HG02642 (cell line): ENCODE results near the gene ATOSA.

ENCODE experiments used
- ATAC-seq: cut with Tn5 transposase; IDR thresholded peaks from one replicate; pipeline ENCODE4 v1.9.1; 2021; ENCODE audit warnings: mild to moderate bottlenecking; ENCODE audit not compliant: unreplicated experiment, poor library complexity

Gene ATOSA, protein sequence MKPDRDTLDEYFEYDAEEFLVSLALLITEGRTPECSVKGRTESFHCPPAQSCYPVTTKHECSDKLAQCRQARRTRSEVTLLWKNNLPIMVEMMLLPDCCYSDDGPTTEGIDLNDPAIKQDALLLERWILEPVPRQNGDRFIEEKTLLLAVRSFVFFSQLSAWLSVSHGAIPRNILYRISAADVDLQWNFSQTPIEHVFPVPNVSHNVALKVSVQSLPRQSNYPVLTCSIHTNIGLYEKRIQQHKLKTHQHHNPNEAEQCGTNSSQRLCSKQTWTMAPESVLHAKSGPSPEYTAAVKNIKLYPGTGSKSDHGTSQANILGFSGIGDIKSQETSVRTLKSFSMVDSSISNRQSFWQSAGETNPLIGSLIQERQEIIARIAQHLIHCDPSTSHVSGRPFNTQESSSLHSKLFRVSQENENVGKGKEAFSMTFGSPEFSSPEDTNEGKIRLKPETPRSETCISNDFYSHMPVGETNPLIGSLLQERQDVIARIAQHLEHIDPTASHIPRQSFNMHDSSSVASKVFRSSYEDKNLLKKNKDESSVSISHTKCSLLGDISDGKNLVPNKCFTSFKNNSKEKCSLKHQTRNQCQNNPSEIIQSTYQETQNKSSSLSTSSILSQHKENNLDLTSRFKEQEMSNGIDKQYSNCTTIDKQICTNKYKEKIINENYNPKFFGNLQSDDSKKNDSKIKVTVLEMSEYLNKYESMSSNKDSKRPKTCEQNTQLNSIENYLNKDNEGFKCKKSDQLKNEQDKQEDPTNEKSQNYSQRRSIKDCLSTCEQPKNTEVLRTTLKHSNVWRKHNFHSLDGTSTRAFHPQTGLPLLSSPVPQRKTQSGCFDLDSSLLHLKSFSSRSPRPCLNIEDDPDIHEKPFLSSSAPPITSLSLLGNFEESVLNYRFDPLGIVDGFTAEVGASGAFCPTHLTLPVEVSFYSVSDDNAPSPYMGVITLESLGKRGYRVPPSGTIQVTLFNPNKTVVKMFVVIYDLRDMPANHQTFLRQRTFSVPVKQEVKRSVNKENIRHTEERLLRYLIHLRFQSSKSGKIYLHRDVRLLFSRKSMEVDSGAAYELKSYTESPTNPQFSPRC

DNA sequence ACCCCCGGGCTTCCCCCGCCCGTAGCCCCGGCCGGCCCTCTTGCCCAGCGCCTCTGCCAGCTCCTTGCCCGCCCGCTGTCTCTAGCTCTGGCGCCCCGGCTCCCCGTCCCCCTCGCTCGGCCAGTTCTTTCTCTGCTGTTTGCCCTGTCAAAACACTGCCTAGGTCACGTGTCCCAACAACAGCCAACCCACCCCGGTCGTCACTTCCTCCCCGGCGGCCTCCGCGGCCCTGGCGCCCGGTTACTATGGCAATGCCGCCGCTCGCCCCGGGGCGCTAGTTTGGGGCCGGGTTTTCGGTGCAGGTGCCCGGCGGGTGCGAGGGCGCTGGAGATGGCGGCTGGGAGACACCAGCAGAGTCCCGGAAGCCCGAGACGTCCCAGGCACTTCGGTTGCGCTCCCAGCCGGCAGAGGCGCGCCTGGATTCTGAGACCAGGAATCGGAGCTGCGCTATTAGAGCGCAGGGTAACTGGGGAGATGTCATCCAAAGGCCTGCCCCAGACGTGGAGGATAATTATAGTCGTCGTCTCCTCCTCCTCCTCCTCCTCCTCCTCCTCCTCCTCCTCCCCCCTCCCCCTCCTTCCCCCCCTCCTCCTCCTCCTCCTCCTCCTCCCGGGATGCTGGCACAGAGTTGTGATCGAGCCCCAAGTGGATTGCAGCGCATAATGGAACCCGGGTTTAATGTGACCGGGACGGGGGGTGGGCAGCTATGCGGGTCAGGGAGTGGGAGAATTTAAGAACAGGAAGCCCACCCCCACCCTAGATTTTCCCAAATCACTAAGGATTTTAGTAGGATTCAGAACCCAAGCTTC lies at the start of gene ATOSA:
Gene ATOSA (minus strand): TSS at position 157 of the 809 bp plus-strand sequence. CDS start 1,367 bp downstream, outside the sequence.
- peak; percentile 79 for ATAC-seq

DNA sequence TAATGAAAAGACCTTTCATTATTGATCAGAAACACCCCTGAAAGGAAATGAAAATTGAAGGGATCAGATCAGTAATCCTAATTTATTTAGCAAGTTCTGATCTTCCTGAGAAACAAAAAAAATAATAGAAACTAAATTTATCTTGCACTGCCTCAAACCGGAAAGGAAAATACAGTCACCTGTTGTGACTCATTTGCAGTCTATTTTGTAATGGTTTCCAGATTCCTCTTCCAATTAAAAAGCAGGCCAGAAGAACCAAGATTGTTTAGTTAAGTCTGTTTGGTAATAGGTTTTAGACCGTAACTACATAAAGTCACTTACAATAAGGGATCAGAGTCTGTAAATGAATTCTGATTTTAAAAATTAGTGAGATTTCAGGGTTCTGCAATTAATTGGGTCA lies 49.7 kb upstream of the ATOSA start:
- no peak for ATAC-seq

DNA sequence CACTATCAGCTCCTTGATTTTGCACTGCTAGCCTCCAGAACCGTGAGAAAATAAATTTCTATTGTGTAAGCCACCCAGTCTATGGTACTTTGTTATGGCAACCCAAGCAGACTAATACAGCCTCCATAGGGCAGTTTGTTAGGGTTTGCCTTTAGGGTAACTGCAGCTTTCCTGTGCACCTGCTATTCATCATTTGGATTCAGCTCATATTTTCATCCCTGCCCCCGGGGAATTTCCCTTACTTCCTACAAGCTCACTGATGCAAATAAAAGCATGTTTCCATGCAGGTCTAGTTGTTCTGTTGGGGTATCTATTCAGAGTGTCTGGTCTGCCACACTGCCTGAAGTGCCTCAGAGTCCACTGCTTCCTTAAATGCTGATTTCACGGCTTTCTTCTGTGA lies 48.6 kb upstream of the ATOSA start:
- no peak for ATAC-seq

DNA sequence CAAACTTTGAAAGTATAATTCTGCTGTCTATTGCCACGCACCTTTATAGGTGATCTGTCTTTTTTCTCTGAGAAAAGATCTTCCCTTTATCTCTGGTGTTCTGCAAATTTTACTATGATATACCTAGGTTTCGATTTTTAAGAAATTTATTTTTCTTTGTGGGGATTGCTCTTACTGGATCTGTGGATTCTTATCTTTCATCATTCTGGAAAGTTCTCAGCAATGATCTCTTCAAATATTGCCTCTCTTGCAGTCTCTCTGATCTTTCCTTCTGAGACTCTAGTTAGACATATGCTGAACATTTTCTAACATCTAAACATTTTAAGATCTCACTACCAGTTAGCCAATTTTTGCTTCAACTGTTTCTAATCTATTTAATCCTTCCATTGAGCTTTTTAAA lies 47.0 kb upstream of the ATOSA start:
- ATAC-seq = no peak

DNA sequence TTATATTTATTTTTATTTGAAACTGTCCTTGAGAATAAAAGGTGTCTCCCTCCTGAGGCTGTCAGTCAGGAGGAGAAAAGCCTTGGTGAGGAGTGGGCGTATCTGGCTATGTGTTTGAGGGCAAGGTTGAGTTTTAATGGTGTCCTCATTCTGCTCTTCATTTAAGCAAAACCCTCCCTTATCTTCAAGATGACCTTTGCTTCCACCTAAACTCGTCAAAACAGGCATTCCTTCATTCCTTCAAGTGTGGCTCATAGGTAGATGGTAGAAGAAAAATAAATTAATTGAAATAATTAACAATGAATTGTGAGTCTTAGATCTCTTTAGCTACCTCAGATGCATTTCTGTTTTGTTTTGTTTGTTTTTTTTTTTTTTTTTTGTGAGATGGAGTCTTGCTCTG lies 39.4 kb upstream of the ATOSA start:
- ATAC-seq = no peak

DNA sequence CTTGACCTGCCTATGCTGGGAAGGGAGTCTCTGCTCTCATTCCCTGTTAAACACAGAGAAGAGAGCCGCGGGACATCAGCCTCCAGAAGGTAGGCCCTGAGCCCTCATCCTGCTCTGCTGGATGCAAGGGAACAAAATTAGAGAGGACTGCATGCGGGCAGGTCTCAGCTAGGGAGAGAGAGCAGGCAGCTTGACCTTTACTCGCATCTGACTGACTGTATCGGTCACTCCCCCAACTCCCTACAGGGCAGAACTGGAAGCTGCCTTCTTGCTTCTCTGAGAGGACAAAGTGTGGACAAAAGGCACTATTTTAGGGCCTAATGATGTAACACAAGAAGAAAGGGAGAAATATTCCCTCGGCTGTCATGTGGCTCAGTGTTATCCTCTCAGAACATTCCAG lies 38.7 kb upstream of the ATOSA start:
- no peak for ATAC-seq

DNA sequence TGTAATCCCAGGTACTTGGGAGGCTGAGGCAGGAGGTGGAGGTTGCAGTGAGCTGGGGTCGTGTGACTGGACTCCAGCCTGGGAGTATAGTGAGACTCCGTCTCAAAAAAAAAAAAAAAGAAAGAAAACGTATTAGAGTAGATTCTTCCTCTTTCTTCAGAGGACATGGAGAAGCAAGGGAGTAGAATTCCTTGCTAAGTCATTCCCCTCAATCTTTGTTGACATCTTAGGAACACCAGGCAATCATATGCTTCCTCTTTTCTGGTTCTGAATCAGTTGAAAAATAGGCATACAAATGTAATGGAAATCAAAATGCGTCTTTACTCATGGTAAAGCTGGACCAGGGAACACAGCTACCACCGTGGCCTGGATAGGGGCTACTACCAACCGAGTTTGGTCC lies 38.3 kb upstream of the ATOSA start:
- ATAC-seq = no peak

DNA sequence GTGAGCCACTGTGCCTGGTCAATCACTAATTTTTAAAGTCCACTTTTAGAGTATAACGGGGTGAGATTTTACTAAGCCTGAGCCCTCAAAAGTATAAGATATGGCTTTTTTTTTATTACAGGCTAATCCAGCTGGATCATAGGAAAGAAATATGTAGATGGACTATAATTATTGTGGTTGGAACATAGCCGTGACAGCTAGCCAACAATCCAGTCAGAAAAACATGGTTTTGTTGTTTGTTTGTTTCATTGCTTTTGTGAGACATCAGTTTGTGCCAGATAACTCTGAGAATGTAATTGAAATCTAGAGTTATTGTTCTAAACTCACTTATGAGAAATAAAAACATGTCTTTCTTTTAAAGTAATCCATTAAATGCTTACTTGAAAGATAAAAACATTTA lies 37.3 kb upstream of the ATOSA start:
- ATAC-seq = no peak

DNA sequence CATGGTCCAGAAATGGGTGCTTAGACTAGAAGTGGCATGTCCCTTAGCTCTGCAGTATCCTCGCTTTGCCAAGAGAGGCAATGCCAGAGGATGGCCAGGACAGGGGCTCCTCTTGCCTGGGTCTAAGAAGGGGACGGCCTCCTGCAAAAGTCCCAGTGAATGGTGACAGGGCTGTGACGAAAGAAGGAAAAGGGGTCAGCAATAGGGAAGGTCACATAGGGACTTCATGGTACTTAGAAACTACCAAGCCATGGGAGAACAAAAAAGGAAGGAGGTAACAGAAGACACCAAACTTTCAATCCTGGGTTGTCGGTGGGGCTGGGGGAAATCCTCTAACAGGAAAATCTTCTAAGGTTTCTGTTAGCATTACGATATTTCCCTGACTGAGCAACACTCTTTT lies 36.2 kb upstream of the ATOSA start:
- no peak for ATAC-seq

DNA sequence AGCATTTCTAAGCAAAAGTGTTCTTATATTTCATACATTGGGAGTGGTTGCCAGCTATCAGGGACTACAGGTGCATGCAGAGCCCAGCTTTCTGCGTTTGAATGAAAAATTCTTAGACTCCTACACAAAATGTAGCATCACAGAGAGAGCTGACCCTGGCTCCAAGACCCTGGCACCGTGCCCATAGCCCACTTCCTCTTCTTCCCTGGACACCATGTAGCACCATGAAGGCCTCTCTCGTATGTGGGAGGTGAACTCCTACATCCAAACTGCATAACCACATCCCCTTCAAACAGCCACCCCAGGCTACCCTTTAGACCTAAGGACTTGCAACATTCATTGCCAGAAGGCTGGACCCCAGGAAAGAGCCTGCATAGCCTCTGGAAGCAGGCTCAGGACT lies 35.8 kb upstream of the ATOSA start:
- no peak for ATAC-seq

DNA sequence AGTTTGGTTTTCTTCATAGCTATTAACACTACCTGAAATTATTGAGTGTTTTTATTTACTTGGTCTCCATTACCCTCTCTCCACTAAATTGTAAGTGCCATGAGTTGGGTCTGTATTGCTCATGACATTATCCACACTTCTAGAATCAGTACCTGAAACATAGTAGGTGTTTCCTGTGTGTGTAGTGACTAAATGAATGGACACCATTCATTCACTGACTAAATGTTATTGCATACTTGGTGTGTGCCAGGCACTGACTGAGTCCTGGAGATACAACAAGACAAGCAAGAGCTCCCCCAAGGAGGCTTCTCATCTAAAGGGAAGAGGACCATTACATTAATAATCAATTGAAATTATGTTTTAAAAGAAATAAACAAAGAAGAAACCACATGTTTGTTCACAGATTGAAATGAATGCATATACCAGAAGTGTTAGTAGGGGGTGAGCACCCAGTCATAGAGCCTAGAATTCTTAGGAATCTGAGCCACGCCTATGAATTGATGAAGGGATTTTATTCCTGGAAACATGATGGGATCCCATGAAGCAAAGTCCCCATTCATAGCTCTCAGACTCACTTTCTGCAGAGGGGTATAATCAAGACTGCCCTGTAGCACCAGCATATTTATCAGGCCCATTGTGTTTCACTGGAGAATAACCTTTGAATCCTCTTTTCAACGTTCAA lies 31.7 kb upstream of the ATOSA start:
- ATAC-seq = no peak

DNA sequence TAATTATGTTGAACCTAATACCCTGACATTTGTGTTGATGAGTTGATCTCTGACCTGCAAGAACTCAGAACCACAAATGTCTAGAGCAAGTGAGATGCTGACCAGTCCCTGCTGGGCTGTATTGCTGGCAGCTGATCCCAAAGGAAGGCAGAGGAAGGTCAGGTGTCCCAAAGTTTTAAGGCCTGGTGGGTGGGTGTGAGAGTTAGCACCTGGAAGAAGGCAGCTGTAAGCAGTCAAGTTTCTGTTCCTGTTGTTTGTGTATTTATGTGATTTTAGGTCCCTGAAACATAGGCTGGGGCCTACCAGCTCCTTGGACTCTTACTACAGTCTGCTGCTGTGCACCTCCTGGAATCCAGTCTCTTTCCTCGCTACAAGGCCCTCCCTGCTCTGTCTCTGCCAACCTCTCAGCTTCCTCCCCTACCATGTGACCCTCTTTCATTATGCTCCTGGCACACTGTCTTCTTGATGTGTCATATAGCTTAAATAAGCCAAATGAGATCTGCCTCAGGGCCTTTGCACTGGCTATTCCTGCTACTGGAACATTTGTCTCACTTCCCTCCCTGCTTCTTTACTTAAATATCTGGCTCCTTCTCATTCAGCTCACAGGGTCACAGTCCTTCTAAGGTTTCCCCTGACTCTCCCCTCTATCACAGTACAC lies 31.0 kb upstream of the ATOSA start:
- ATAC-seq = peak; percentile 48

DNA sequence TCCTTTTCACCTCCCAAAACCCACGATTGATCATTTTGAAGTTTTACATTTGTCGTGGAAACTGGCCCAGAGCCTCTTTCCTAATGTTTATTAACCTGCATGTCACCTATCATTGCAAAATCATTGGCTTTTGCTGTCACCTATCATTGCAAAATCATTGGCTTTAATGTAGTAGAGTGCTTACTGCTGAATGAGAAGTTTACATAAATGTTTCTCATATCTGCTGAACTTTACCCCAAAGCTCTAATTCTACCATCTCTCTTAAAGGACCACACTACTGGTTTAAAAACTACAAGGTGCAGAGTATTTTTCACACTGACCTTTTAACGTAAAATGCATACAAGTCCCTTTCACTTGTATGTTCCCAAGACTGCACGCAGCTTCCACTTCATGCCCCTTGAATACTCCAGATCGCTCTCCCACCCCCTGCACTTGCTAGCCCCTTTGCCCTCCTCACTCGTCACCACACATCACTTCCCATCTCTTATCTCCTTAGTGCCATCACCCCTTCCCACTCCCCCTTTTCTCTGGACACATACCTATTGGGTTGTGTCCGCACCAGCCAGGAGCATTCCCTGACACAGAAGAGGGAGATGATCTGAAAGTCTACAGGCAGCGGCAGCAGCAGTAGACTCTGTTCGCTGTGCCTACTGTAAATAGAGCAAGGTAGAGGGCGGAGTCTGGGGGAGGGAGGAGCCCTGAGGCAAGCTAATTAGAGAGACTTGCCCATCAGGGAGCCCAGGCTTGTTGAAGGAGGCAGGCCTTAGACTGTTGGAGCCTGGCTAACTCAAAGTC lies 30.2 kb upstream of the ATOSA start:
- peak; percentile 92 for ATAC-seq

DNA sequence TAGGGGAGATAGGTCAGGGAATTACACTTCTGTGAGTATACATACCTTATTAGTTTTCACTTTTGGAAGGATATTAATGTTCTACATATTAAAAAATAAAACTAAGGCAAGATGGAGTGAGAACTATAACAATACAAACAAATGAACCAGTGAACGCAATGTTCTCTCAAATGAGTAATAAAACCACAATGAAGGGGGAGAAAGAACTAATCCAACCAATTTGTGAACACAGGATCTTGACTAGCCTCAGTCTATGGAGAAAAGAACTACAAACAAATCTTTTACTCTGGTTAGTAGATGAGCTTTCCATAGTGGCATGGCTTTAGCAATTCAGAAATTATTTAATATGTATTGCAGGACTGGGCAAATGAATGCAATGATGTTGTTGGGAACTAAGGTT lies 26.9 kb upstream of the ATOSA start:
- no peak for ATAC-seq

DNA sequence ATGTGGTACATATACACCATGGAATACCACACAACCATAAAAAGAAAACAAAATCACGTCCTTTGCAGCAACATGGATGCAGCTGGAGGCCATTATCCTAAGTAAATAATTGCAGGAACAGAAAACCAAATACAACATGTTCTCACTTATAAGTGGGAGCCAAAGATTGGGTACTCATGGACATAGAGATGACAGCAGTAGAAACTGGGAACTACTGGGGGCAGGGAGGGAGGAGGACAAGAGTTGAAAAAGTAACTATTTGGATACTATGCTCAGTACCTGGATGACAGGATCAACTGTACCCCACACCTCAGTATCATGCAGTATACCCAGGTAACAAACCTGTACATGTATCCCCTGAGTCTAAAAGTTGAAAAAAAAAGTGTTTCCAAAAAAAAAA lies 23.2 kb upstream of the ATOSA start:
- ATAC-seq = no peak

DNA sequence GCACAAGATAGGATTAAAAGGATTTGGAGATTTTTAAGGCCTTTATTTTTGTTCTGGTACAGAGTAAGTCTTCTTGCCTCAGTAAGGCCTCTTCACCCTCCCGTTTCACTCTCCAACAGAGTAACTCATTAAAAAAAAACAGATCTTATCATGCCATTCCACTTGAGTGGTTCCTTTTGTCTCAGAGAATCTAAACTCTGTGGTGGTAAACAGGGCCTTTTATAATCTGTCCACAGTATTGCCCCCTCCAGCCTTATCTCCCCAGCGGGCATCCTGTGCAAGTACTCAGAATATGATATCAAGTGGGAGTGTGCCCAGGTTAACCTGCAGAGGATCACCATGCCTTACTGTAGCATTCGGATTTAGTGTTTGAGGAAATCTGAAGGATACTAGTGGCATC lies 20.3 kb upstream of the ATOSA start:
- no peak for ATAC-seq

DNA sequence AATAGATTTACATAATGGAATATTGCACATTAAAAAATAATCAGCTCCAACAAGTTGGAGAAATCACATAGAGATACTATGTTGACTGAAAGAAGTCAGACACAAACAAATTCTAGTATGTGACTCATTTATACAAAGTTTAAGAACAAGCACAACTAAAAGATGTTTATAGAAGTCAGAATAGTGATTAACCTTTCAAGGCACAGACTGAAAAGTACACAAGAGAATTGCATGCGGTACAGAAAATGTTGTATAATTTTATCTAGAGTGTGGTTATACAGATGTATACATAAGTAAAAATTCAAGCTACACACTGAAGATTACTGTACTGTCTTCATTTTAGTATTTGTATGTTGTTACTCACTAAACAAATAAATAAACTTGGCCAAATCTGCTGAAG lies 19.3 kb upstream of the ATOSA start:
- ATAC-seq = no peak

DNA sequence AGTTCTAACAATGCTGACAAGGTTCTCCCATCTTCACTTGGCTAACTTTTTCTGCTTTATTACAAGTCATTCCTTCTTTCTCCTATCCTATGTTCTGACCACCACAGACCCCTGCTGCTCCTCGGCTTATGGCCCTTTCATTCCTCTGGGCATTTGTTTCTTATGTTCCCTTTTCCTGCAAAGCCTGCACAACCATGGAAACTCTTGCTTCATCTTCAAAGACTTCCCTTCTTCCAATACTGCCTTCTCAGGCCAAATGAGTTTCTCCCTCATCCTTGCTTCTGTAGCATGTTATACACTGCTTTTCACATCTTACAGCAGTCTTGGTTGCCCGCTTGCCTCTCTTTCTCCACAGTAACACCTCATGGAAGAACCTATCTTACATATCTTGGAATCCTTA lies 17.9 kb upstream of the ATOSA start:
- no peak for ATAC-seq

DNA sequence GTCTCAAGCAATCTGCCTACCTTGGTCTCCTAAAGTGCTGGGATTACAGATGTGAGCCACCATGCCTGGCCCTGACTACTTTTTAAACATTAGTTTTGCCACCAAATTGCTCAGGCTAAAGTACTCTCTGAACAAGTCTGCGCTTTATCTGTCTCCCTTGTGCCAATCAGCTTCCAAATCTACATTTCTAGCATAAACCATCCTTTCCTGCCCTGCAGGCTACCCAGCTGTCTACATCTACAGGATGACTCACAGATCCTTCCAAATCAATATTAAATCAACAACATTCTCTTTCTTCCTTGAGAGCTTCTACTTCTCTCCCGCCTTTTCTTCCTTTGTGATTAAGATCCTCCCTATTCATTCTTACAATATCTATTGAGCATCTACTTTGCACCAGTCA lies 16.0 kb upstream of the ATOSA start:
- ATAC-seq = no peak
